Skin of body (tissue), 2 donors: ENCODE measurements around the gene TRAF3IP1. TPM values are rescaled to one million over a fixed set of nuclear protein-coding genes. Genes with fewer than 3 reads are reported as not detected.
A peak's percentile ranks its signal among the peaks of the same experiment; 100 is the strongest.
"Not testable (repeated sequence)": the region's sequence is repeated elsewhere in the genome, so short reads cannot be mapped to it uniquely, and the experiment has no call there.

ENCODE experiments used
- DNase-seq: peaks from one replicate; lab custom pipeline; 2025; lab: John Stamatoyannopoulos, UW
- total RNA-seq: library from RNA; depleted of rRNA; stranded (reverse); fragments of >200 nt; gene quantifications from one replicate; pipeline ENCODE4 v1.2.3, GENCODE V29; 2014

The TRAF3IP1 gene
- total RNA-seq, 1 donor from 2014 or later, result 9.4 TPM

DNA sequence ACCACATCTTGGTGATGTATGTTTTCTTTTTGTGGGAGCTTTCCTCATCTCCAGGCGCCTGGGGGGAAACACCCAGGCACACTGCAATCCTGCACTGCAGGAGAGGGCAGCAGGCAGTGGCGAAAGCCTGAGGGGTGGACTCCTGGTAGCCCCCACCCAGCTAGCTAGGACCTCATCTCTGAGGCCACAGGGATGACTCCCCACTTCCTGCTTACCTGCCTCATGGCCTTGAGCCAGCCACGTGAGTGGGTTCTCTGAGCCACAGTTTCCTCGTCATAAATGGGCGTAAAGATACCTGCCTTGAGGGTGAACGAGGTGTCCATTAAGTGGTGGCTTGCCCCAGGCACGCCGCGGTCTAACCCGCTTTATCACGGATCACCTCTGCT, 19.1 kb downstream of the TRAF3IP1 start:
- no peak for DNase-seq

DNA sequence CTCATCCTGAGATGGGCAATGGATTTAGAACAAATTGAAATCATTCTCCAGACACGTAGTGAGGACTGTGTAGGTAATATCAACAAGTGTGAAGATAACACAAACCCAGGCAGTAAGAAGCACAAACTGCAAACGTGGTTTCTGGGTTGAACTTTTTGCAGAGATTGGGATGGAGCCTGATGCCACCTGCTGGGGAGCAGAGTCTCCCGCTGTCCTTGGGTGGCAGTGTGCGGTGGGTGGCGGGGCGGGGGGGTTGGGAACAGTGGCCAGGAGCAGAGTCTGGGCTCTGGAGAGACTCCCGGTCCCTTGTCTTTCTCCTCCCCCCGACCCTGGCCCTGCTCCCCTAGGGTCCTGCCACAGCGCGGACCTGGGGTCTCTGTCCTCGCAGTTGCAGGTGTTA, 19.5 kb downstream of the TRAF3IP1 start:
- DNase-seq, result no peak

DNA sequence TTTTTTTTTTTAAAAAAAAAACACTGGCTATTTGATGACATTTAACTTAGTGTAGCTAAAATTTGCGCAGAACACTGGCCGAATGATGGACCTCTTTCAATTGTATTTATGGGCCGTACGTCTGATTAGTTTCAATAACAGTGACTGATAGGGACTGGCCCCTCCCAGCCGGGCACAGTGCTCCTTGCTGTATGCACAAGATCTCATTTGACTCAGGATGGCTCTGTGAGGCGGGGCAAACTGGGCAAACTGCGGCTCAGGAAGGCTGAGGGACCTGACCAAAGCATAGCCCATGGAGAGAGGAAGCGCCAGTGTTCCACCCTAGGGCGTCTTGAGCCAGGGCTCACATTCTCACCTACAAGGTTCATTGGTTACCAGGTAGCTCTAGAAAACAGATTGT, 21.2 kb downstream of the TRAF3IP1 start:
- no peak for DNase-seq

DNA sequence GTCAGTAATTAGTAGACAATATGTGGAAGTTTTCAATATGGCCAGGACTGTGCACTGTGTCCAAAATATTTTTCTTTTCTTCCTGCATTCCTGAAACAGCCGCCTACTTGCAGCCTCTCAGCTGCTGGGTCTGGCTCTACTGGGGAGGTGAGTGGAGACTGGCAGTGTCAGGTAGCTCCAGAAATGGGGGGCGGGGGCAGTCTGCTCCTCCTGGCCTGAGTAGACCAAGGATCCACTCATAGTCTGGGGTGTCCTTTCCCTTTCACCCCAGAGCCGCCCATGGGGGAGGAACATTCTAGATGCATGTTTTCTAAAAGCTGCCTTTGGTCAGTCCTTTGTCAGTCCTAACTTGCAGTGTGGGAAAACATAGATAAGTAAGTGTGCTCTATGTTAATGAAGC, 23.7 kb downstream of the TRAF3IP1 start:
- DNase-seq, result no peak

DNA sequence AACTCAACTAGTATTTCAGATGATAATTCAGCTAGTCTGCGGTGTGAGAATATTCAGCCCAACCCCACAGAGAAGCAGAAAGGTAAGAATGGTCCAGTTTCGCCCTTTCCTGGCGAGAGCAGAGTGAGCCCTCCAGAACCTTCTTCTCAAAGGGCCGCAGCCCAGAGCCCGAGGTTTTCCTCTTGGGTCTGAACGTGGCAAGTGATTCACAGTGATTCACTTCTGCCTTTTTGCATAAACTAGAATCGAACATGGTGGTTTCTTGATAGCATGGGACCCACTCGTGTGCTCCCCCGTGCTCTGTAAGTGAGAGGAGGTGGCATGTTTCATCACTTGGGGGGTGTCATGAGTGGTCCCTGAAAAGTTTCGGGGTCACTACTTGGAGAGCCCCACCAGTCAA, 24.2 kb downstream of the TRAF3IP1 start:
- no peak for DNase-seq

DNA sequence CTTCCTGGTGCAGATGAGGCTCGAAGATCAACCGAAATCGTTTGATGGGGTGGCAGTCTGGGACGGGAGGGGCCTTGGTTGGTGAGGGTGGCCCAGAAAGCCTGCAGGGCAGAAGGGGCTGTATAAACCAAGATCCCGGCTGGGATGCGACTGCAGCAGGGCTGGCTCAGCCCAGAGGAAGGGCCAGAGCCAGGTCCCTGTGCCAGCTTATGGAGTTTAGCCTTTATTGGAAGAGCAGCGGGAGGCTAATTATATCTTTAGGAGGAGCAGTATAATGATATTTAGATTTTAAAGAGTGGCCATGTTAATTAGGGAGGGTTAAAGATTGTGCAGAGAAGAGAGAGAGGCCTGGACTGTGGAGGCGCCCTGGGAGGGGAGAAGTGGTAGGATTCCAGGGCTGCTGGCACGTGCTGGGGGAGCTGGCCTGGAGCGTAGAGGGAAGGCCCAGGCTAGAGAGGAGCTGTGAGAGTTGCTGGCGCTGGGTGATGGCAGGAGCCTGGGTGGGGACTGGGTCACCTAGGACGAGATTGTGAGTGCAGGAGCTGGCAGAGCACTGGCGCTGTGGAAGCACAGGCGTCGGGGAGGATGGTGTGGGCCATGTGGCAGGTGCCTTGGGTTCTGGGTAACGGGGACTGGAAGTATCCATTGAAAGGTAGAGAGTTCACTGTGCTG, 25.1 kb downstream of the TRAF3IP1 start:
- no peak for DNase-seq

DNA sequence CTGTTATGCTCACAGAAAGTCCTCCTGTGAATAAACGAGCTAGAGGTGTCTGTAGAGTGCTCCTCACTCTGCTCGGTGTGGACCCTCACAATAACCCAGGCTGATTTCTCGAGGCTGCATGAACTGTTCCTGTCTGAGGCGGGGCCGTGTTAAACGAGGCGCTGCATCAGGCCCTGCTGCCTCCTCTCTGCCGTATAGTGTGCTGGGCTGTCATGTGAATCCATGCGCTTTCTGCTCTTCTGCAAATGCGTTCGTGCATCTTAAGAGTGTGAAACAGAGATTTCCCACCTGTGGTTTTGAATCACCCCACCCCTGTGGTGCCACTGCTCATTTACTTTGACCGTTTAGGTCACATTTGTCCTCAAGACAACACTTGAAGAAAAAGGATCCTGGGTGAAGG, 26.2 kb downstream of the TRAF3IP1 start:
- no peak for DNase-seq

DNA sequence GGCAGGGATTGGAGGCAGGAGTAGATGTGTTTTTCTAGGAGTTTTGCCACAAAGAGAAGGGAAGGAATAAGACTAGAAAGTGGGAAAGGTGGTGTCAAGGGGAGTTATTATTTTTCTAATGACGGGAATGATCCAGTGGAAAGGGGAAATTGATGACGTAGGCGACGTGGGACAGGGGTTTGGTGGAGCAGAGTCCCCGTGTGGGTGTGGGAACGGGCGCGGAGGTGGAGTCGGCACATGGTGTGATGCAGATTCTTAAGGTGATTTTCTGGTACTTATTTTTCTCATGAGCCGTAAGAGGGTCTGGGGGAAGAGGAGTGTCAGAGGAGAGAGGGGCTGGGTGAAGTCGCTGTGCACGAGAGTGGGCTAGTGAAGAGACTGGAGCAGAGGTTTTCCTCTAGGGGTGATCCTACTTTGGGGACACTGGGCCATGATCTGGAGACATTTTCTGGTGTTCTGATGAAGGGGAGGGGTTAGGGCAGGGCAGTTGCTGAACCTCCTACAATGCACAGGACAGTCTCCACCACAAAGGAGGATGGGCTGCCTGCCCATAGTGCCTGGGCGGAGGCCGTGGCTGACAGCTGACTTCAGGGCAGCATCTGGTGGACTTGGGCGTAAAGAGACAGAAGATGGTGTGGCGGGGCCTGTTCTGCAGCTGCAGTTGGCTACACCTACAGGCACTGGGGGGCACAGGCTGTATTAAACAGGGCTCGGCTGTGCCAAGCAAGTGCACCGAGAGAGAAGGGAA, 30.0 kb downstream of the TRAF3IP1 start:
- no peak for DNase-seq

DNA sequence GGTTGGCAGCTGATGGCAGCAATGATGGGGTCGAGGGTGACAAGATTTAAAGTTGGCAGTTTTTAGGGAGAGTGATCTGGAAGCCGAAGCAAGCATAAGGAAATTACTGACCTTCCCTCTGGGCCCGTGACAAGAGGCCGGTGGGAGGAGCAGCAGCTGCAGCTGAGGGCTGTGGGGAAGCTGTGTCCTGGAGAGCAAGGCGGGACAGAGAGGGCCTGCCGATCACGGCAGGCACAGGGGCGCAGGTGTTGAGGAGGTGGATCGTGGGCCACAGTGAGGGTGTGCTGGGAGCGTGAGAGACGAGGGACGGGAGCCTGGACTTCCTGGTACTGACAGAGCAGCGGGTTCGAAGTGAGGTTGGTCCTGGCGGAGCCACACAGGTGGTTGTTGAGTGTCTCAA, 31.0 kb downstream of the TRAF3IP1 start:
- no peak for DNase-seq

DNA sequence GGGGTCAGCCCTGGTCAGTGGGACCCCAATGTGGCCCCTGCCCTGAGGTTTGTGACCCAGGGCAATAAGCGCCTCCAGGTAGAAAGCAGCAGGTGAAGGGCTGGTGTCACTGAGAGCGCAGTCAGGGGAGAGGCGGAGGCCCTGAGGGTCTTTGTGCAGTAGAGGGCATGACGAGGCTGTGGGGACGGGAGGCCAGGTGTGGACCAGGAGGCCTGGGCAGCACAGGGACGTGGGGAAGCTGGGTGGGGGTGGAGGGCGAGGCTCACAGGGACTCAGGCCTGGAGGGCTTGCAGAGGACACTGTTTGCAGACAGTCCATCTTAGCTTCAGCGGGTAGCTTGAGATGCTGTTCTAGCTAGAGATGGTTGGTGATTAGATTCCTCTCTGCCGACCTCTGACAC, 32.0 kb downstream of the TRAF3IP1 start:
- DNase-seq, result no peak

DNA sequence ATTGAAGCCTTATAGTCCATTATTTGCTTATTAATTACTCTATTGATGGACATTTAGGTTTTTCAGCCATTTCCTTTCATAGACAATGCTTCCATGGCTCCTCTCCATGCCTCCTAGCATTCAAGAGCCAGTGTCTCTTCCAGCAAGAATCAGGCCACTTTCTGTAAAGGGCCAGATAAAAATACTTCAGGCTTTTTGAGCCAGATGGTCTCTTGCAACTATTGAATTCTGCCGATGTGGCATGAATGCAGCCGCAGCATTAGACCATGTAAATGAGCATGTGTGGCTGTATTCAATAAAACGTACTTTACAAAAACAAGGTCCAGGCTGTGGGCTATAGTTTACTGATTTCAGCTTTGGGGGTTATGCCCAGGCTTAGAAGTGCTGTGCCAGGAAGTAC, 38.5 kb downstream of the TRAF3IP1 start:
- DNase-seq, result no peak

DNA sequence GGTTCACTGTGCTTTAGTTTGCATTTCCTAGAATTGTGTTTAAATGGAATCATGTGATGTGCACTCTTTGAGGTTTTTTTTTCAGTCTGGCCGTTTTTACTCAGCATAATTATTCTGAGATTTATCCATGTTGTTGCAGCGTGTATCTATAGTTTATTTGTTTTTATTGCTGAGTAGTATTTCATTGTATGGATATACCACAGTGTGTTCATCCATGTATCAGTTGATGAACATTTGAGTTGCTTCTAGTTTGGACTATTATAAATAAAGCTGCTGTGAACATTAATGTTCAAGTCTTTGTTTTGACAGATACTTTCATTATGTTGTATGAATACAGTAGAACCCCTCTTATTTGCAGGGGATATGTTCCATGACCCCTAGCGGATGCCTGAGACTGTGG, 39.1 kb downstream of the TRAF3IP1 start:
- no peak for DNase-seq

DNA sequence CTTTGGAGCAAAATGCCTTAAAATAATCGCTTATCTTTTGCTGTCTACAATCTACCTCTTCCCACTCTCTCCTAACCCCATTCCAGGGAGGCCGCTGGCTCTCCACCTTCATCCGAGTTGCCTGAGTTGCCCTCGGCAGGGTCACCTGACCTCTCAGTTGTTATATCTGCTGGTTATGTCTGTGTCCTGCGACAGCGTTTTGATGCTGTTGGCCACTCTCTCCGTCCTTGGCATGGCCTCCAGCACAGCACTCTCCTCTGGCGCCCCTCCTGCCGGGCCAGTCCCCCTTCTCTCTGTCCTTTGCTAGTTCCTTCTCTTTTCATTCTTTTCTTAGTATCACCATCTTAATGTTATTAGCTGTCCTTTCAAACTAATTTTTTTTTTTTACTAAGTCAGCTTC, 41.6 kb downstream of the TRAF3IP1 start:
- DNase-seq, result no peak

DNA sequence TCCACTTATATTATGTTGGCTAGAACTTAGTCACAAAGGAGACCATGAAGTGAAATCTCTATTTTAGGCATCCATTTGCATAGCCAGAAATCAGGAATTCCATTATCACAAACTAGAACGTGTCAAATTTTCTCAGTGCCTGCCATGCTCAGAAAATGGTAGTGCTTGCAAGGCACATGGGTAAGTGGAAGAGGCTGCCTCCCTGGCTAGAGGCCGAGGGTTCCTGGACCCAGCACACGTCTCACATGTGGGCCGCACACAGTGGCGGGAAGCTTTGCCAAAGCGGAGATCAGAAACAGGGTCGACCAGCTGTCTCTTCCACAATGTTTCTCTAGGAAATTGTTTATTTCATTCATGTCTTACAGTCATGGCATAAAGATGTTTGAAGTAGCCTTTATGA, 42.3 kb downstream of the TRAF3IP1 start:
- DNase-seq, result peak; percentile 73

DNA sequence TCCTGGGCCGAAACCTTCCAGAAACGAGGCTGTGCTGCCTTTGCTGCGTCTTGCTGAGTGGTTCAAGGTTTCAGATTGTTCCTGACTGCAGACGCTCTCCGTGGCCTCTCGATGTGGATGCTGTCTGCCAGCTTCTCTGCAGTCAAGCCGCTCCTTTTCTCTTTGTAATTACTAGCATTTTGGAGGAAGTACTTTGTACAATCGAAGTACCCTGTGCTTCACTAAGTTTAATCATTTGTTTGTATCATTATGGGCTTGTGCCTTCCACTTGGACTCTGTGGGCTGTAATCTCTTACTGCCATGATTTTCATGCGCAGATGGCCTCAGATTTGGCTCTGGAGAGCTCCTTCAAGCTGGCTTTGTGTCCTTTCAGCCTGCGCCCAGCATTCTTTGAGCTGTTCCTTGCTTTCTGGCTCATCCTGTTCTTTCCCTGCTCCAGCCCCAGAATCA, 49.3 kb downstream of the TRAF3IP1 start:
- DNase-seq, result peak; percentile 42

DNA sequence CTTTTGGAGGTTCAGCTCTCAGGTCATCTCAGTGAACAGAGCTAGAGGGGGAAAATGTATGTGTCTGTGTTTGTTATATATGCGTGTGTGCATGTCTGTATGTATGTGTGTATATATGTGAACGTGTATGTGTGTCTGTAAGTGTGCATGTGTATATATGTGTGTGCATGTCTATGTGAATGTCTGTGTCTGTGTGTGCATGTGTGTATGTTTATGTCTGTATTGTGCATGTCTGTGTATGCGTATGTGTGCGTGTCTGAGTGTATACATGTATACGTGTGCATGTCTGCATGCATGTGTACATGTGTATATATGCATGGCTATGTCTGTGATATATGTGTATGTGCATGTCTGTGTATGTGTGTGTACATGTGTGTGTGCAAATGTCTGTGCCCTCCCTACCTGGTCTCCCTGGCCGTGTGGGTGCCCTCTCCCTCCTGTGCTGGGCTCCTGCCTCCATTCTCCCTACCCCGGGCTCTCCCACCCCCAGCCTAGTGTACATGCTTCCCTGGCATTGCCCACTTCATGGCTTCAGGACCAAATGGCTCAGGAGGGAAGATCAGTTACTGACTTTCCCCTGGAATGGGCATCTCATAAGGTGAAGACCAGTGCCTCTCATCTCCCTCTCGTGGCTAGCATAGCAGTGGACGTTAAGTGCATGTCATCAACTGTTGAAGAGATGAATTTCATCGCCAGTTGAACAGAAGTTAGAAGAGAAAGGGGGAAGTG, 49.9 kb downstream of the TRAF3IP1 start:
- no peak for DNase-seq

DNA sequence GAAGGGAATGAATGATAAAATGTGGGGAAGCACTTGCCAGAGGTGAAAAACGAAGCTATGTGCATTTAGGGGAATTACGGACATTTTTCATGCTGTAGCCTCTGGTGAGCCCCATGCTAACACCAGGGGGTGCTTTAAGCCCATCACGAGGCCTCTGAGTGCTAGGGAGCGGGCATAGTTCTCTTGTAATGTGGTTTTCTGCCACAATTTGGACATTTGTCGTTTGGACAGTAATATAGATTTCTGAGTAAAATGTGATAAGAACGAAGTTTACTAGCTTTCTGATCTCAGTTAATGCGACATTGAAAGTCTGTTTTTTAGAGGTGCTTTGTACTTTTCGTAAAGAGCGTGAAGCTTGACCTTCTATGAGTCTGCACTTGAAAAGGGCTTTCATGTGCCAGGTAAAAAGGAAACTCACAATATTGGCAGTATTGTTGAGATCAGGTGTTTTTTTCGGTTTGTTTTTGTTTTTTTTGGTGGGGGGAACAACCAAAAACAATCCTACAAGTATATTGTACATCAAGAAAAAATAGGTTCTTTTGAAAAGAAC, 50.6 kb downstream of the TRAF3IP1 start:
- peak; percentile 77 for DNase-seq

DNA sequence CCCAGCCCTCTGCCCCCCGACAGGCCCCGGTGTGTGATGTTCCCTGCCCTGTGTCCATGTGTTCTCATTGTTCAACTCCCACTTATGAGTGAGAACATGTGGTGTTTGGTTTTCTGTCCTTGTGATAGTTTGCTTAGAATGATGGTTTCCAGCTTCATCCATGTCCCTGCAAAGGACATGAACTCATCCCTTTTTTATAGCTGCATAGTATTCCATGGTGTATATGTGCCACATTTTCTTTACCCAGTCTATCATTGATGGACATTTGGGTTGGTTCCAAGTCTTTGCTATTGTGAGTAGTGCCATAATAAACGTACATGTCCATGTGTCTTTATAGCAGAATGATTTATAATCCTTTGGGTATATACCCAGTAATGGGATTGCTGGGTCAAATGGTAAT, 52.0 kb downstream of the TRAF3IP1 start:
- not testable (repeated sequence) for DNase-seq

DNA sequence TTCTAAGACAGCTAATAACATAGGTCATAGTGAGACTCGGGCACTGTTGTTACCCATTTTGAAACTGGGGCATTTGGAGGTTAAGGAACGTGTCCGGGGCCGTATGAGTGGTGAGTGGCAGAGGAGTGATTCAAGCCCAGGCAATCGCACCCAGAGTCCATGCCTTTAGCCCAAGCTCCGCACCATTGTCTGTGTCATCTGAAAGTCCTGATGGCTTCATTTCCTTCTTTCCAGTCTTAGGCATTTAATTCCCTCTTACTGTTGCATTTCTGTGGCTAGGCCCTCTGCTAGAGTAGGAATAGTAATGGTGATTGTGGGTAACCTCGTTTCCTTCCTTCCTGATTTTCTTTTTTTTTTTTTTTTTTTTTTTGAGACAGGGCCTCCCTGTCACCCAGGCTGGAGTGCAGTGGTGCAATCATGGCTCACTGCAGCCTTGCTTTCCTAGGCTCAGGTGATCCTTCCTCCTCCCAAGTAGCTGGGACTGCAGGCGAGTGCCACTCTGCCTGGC, 56.6 kb downstream of the TRAF3IP1 start:
- DNase-seq, result no peak

DNA sequence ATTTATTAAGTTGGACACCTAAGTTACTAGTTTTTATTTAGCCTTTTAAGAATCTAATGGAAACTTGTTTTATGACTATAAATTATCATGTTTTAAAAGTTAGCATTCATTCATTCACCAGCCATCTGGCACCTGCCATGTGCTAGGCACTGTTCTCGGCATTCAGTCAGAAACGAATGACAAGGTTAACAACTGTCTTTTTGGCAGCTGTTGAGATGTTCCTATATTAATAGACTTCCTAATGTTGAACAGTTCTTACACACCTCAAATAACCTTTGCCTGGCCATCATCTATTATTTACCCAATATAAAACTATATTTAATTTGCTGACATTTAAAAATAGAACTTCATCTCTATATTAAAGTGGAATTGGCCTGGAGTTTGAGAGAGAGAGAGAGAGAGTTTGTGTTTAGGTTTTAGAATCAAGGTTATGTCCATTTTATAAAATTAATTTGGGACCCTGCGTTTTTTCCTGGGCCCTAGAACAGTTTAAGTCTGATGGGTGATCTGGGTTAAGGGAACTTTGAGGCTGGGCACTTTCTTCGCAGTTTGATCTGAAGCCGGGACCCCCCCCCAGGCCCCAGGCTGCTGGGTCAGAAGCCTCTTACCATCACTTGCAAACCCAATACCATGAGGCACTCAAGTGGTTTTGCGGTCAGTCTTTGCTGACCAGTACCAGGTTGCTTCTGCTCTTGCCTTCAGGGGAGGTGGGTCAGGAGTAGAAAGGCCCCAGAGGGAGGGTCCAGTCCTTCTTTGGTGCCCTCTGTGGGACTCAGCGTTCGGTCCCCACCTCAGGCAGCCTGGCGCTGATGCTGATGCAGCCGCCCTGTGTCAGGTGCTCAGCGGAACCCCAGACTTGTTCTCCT, 58.1 kb downstream of the TRAF3IP1 start:
- no peak for DNase-seq
